HUES48 (cell line): ENCODE results near the gene FLT1.
A peak's percentile ranks its signal among the peaks of the same experiment; 100 is the strongest.

Source experiments
- H3K27ac ChIP-seq: one replicate; pipeline ENCODE4 v1.7.0; 2013; ENCODE audit warnings: low read depth, low read length, inconsistent platforms
- H3K27me3 ChIP-seq: 2 replicates; pipeline ENCODE4 v1.6.1; 2013; ENCODE audit warnings: mild to moderate bottlenecking, low read length; ENCODE audit not compliant: control insufficient read depth, insufficient read depth
- H3K36me3 ChIP-seq: 2 replicates; pipeline ENCODE4 v1.6.1; 2013; ENCODE audit warnings: low read length; ENCODE audit not compliant: control insufficient read depth, insufficient read depth
- H3K4me1 ChIP-seq: 2 replicates; pipeline ENCODE4 v1.6.1; 2013; ENCODE audit warnings: mild to moderate bottlenecking, low read length; ENCODE audit not compliant: control insufficient read depth, insufficient read depth
- H3K4me3 ChIP-seq: 2 replicates; pipeline ENCODE4 v1.5.1; 2013; ENCODE audit warnings: mild to moderate bottlenecking, low read depth, low read length
- H3K9ac ChIP-seq: 2 replicates; pipeline ENCODE4 v1.6.1; 2013; ENCODE audit warnings: mild to moderate bottlenecking, low read depth, low read length, moderate library complexity
- H3K9me3 ChIP-seq: 2 replicates; pipeline ENCODE4 v1.6.1; 2013; ENCODE audit warnings: low read length; ENCODE audit not compliant: control insufficient read depth, insufficient read depth

Gene FLT1

GRCh38 chr13:28457521-28457920, 37.4 kb downstream of the FLT1 start:
- Histone ChIP-seq H3K36me3 (peaks cover 64% of the 10 kb centered on the region), H3K27me3 (no peaks in the 10 kb centered on the region), H3K4me3 (no peak overlapping the region), H3K27ac (no peak overlapping the region), H3K9me3 (no peaks in the 10 kb centered on the region), H3K9ac (no peak overlapping the region), H3K4me1 (peaks cover 22% of the 10 kb centered on the region)

GRCh38 chr13:28455580-28456194, 39.2 kb downstream of the FLT1 start:
- Histone ChIP-seq H3K9me3 (no peaks in the 10 kb centered on the region), H3K4me3 (peak overlapping the region; percentile 18; the same call in 1 of the 2 replicates), H3K36me3 (peaks cover 58% of the 10 kb centered on the region), H3K27ac (peak overlapping the region; percentile 90), H3K4me1 (peaks cover 31% of the 10 kb centered on the region), H3K27me3 (no peaks in the 10 kb centered on the region), H3K9ac (0 out of 2 replicates have a peak overlapping the region, but pooled peaks have one; percentile 1)

- no peak overlapping the region for H3K27ac ChIP-seq
- no peak overlapping the region for H3K9ac ChIP-seq
- H3K9me3 ChIP-seq: peaks cover 14% of the 10 kb centered on the region
- no peaks in the 10 kb centered on the region for H3K27me3 ChIP-seq
- peaks cover 34% of the 10 kb centered on the region for H3K4me1 ChIP-seq
- H3K4me3 ChIP-seq: no peak overlapping the region
- H3K36me3 ChIP-seq: peaks cover 61% of the 10 kb centered on the region
Observed at GRCh38 chr13:28452755-28453154, 42.2 kb downstream of the FLT1 start.

GRCh38 chr13:28451482-28452217, 43.3 kb downstream of the FLT1 start:
- no peak overlapping the region for H3K9ac ChIP-seq
- peaks cover 25% of the 10 kb centered on the region for H3K4me1 ChIP-seq
- H3K36me3 ChIP-seq: peaks cover 64% of the 10 kb centered on the region
- peaks cover 14% of the 10 kb centered on the region for H3K9me3 ChIP-seq
- H3K27ac ChIP-seq: no peak overlapping the region
- no peaks in the 10 kb centered on the region for H3K27me3 ChIP-seq
- H3K4me3 ChIP-seq: no peak overlapping the region

- peaks cover 71% of the 10 kb centered on the region for H3K36me3 ChIP-seq
- no peak overlapping the region for H3K9ac ChIP-seq
- H3K4me3 ChIP-seq: no peak overlapping the region
- peaks cover 17% of the 10 kb centered on the region for H3K9me3 ChIP-seq
- no peaks in the 10 kb centered on the region for H3K27me3 ChIP-seq
- no peak overlapping the region for H3K27ac ChIP-seq
- peaks cover 15% of the 10 kb centered on the region for H3K4me1 ChIP-seq
Observed at GRCh38 chr13:28449826-28450773, 44.8 kb downstream of the FLT1 start.

- peaks cover 17% of the 10 kb centered on the region for H3K9me3 ChIP-seq
- H3K27ac ChIP-seq: no peak overlapping the region
- H3K4me3 ChIP-seq: no peak overlapping the region
- H3K36me3 ChIP-seq: peaks cover 62% of the 10 kb centered on the region
- H3K27me3 ChIP-seq: no peaks in the 10 kb centered on the region
- H3K4me1 ChIP-seq: peaks cover 12% of the 10 kb centered on the region
- no peak overlapping the region for H3K9ac ChIP-seq
Observed at GRCh38 chr13:28448651-28449358, 46.1 kb downstream of the FLT1 start.

- H3K27me3 ChIP-seq: no peaks in the 10 kb centered on the region
- no peak overlapping the region for H3K9ac ChIP-seq
- H3K4me1 ChIP-seq: peaks cover 12% of the 10 kb centered on the region
- peaks cover 59% of the 10 kb centered on the region for H3K36me3 ChIP-seq
- no peak overlapping the region for H3K4me3 ChIP-seq
- H3K27ac ChIP-seq: no peak overlapping the region
- H3K9me3 ChIP-seq: peaks cover 17% of the 10 kb centered on the region
Observed at GRCh38 chr13:28447989-28448388, 46.9 kb downstream of the FLT1 start.

GRCh38 chr13:28447206-28447605, 47.7 kb downstream of the FLT1 start:
- Histone ChIP-seq H3K4me3 (no peak overlapping the region), H3K9ac (no peak overlapping the region), H3K4me1 (peaks cover 10% of the 10 kb centered on the region), H3K36me3 (peaks cover 63% of the 10 kb centered on the region), H3K27me3 (no peaks in the 10 kb centered on the region), H3K27ac (no peak overlapping the region), H3K9me3 (peaks cover 17% of the 10 kb centered on the region)

GRCh38 chr13:28442839-28443238, 52.1 kb downstream of the FLT1 start:
- Histone ChIP-seq H3K36me3 (peaks cover 31% of the 10 kb centered on the region), H3K27me3 (no peaks in the 10 kb centered on the region), H3K4me3 (no peak overlapping the region), H3K9ac (no peak overlapping the region), H3K4me1 (peaks cover 34% of the 10 kb centered on the region), H3K27ac (no peak overlapping the region), H3K9me3 (peaks cover 5% of the 10 kb centered on the region; the same call in 1 of the 2 replicates)

GRCh38 chr13:28441529-28441928, 53.4 kb downstream of the FLT1 start:
- Histone ChIP-seq H3K27me3 (no peaks in the 10 kb centered on the region), H3K36me3 (peaks cover 33% of the 10 kb centered on the region), H3K9me3 (0 out of 2 replicates have a peak, but pooled peaks cover 2% of the 10 kb centered on the region), H3K27ac (no peak overlapping the region), H3K4me1 (peaks cover 47% of the 10 kb centered on the region), H3K4me3 (no peak overlapping the region), H3K9ac (no peak overlapping the region)
